GM19099 (cell line): ENCODE results near the gene ANKRD31.
A peak's percentile ranks its signal among the peaks of the same experiment; 100 is the strongest.

ENCODE experiments used
- POLR2A ChIP-seq: IDR thresholded peaks from 3 replicates; pipeline ENCODE4 v1.6.1; 2011; ENCODE audit warnings: low read depth; ENCODE audit not compliant: insufficient read length; ENCODE audit errors: extremely low read depth

The ANKRD31 gene, protein sequence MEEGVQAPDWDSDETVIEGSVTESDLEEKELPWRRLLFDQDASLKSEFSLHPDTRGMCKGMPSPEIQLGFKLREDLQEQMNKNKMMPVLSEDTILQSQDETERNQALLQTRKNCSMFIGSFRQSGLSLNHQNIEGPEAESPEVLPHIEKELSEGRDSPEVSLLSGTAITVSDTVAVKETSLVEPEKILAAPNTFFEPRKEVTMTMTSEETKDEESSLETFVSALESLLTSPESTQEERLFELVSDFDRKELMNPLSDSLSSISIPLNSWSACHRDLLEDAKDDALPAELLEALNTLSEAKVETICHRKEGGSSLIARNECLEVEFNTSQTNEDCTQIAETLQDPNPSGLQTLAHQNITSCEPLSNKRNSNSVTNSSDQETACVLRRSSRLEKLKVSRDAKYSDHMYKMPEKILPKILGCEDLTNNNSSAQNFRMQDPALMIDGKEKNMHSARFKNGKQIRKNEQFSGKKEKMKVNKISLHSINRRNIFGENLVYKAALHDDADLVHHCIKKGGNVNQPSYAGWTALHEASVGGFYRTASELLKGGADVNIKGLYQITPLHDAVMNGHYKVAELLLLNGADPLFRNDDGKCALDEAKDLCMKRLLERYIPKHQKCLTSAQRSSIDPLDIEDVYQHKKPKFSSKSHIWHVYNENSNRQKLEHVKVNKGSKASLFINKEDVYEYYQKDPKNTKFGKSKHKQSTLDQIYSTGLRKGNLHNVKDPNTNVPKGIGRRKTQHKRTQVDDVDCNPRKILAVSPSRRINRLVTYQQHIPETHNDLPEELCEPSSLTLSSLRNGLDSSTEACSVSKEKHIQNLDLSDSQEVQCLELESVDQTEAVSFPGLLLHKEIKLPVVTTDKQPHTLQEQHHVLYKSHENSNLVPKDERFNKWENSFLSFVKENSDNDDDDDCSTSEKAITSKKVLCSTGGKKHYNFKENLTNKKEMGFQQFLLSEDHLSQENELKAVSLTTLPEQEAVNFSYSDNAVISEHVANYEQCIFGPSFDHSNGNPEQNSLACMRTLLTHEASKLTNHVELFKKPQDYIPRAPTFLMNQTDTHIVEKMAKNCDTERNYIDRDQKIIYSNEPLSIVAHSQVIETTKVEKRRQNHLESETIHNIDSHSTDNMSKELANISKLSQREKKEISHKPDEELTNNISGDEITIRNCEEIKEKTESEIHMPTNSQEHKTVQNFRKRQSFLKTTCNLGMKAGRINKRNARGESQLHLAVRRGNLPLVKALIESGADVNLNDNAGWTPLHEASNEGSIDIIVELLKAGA (N-terminal part only)

DNA sequence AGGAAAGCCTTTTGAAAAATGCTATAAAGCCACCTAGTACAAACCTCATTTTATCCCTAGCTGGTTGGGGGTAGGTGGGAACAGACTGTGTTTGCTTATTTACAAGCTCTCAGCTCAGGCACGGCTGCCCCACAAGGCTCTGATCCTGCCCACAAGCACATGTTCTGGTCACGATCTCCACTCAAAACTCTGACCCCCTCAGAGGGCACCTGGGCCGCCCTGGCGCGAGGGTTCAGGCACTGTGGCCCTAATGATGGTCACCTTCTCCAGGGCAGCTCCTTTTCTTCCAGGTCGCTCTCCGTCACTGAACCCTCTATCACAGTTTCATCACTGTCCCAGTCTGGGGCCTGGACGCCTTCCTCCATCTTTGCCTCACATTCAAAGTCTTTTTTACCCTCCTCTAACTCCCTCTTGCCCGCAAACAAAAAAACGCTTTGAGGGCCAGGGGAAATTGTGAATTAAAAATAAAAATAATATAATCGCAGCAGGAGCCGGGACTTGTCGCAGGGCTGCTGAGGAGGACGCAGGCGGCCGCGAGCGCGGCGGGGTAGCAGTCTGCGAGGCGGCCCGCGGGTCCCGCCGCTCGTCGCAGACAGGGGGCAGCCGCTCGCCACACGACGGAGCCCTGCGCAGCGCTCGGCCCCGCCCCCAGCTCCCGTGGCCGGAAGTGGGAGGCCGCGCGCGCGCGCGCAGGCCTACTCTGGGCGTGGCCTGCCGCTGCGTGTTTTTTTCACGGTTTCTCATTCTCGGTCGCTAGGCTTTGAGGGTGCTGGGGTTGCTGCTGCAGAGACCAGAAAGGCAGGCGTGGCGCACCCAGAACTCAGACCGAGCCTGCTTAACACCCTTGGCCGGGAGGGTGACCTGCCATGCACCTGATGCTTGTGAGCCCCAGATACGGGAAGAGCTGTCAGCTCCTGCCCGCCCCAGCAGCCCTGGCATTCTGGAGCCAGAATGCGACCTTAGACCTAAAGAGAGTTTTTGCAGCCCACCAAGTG lies at the start of gene ANKRD31:
TSS of gene ANKRD31 (minus strand) at position 557 of the 995 bp plus-strand sequence. CDS start at position 365, 192 bp downstream.
- peak; percentile 72 for TF ChIP-seq POLR2A

DNA sequence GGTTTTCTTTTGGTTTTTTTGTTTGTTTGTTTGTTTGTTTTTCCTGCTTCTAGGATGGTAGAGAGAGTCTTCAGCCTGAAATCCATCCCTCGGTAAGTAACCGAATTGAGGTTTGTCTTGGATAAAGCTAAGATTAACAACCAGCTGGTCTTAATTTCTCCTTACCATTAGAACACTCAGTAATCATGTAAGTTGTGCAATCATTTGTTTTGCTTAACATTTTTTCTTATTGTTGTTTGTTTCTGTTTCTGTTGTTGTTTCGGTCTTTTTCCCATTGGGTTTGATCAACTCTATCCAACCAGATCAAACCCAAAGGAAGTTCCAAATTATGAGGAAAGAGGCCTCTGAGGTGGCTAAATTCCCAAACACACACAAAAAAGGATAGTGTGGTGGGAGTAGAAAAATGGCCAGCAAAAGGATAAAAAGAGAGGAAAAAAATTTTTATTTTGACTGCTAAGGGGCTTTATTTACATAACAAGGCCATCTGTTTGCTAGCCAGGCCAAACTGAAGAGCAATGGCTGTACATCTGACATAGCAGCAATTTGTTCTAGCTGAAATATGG lies 49.6 kb upstream of the ANKRD31 start:
- TF ChIP-seq POLR2A, result no peak

DNA sequence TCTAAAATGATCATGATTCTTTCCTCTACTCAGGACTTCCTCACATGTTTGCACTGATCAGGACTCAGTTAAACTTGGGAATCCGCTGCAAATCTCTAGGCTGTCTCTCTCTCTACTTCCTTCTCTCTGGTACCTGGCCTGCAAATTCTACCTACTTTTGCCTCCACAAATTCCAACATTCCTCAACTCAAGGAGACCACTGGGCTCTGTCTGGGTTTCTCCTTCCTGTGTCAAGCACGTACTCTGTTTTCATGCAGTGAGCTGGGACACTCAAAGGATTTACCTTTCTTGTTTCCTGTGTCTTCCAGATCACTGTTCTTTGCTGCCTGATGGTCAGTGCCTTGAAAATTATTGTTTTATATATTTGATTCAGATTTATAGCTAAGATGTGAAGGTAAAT lies 45.9 kb upstream of the ANKRD31 start:
- TF ChIP-seq POLR2A, result no peak

DNA sequence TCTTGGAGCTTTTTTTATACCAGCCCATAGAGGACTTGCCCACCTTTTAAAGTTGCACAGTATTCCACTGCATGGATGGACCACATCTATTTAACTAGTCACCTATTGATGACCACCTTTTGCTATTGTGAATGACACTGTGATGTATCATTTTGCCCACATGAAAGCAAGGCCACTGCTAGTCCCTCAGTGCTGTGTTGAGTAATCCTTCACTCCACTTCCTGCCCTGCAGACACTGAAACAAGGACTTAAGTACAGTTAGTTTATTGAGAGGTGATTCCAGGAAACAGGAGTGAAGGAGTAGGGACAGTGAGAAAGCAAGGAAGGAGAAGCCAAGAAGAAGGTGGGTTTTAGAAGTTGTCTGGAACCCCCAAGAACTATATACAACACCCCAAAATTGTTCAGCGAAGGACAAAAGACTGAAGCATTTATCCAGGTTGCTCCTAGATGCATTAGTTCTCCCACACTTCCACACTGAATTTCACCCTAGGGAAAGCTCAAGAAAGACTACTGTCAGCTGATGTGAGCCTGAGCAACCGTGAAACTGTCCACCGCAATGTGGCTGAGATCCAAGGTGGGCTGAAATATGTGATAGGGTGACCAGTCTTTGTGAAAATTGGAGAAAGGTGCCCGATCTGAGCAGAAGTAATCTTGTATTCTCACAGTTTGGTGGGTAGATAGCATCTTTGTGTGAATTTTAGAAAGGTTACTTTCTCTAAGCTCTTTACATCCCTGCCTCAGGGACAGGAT lies 45.2 kb upstream of the ANKRD31 start:
- no peak for TF ChIP-seq POLR2A

DNA sequence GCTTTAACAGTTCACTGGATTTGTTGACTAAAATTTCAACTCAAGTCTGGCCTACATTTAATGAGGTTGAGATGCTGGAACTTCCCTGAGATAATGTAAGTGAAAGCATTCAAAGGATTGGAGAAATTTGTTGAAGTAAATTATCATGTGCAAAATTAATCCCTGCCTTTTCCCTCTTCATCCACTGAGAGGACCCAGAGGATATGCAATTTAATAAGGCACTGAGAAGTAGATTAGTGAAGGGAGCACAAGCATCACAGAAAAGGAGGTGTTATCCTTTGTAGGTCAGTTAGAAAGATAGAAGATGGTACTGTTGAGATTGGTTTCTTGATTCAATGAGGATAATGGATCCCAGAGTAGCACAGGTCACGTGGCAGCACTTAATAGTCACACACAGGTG lies 42.6 kb upstream of the ANKRD31 start:
- no peak for TF ChIP-seq POLR2A

DNA sequence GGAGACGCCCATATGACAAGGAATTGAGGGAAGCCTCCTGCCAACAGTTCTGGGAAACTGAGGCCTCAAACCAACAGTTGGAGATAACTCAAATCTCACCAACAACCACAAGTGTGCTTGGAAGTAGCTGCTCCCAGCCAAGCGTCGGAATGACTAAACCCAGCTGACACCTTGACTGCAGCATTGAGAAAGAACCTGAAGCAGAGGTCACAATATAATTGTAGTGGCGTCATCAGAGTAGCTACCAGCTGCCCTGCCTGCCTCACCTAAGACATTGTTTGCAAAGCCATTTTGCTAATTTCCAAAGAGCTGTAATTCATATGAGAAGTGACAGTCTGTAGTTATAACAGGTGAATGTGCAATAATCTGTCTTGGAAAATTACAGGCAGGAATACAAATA lies 40.8 kb upstream of the ANKRD31 start:
- TF ChIP-seq POLR2A, result no peak

DNA sequence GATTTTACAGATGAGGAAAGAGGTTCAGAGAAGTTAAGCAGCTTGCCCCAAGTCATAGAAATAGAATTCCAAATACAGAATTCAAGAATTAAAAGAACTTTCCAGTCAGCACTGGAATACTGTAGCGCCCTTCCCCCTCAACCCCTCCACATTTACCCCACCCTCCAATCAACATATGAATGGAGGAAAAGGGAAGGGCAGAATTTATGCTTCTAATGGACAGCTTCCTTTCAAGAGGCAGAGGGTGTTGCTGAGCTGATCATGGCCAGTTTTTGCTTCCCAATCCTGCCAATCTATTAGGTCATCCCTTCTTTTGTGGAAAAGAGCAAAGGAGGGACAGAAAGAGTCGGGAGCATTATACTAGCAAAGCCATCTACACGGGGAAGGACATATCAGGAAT lies 39.1 kb upstream of the ANKRD31 start:
- TF ChIP-seq POLR2A, result no peak

DNA sequence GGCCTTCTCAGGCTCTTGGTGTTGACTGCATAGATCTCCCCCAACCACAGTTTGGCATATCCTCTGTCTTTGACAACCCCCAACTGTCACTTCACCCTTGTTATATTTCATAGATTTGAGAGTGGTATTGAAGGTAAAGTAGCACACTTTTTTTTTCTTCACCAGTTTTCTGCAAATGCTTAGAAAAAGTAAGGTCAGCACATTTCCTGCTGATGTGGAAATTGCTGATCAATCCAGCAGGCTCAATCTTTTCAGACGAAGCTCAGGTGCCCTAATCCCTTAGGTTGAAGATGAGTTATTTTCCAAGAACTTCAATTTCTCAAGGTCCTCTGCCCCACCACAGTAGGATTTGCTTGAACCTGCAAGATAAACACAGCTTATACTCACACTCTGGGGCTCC lies 38.5 kb upstream of the ANKRD31 start:
- TF ChIP-seq POLR2A, result no peak

DNA sequence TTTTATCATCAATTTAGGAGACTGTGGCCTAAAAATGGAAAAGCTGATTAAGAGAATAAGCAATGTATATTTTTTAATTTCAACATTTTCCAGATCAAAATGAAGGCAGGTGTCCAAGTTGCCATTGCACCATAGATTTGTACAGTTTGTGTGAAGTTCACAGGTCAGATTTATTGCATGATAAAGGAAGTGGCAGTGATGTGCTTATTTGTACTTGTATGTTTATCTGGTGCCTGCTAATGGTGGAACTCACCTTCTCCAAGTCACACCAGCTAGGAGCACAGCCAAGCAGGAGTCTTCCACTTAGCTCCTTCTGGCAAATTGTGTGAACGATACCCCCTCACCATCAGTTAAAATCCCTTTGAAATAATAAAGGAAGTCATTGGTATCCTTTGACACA lies 37.8 kb upstream of the ANKRD31 start:
- no peak for TF ChIP-seq POLR2A

DNA sequence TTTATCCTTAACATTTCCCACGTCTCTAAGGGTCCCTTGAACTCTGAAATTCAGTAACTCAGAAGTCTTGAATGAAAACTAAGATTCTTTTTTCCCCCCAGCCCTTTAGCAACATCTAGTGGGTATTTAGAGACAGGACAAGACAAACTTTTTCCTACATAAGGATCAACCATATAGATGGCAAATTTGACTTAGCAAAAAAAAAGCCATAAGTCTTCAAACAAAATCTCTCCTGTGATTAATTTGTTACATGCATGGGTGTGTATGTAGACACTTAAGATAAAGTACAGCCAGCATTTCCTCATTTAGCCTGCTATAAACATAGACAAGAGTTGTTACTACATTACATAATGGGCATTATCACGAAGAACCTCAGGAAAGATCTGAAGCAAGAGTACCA lies 29.1 kb upstream of the ANKRD31 start:
- no peak for TF ChIP-seq POLR2A

DNA sequence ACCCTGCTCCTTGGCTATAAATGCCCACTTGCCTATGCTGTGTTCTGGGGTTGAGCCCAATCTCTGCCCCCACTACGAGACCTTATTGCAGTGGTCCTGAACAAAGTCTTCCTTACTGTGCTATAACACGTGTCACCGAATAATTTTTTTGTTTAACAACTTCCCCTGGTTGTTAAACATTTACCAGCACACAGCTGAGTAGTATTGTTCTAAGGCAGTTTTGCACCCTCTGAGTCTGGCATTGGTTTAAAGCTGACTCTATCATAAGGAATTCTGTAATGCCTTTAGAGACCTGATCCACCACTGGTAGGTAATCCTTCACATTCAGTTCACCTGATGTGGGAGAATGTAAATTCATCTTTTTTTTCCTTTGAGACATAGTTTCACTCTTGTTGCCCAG lies 25.6 kb upstream of the ANKRD31 start:
- no peak for TF ChIP-seq POLR2A

DNA sequence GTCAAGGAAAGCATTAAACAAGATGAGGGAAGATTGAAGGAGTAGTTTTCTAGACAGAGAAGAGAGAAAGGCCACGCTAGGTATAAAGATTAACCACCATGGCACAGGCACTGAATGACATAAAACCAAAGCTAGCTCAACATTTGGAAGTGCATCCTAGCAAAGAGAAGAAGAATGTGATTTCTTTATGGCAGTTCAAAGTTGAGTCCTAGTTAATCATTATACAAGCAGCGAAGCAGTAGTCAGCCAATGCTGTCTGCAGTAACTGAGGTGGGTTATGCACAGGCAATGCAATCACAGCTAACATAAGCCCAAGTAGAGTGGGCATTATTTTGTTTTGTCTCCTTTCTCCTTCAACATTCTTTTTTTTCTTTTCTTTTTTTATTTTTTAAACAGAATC lies 24.0 kb upstream of the ANKRD31 start:
- TF ChIP-seq POLR2A, result no peak

DNA sequence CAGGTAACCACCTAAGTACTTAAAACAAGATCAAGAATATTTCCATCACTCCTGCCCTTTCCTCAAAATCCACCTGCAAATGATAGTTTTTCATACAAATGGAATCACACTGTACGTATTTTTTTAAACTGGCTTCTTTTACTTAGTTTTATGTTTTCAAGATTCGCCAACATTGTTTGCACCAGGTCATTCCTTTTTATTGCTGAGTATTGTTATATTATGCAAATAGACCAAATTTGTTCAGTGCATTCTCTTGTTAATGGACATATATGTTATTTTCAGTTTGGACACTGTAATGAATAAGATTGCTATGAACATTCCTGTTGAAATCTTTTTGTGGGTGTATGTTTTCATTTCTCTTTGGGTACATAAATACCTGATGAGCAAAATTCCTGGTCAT lies 8.3 kb upstream of the ANKRD31 start:
- TF ChIP-seq POLR2A, result no peak
